ENCODE results near the gene PLAC8. TPM values are rescaled to one million over a fixed set of nuclear protein-coding genes. Genes with fewer than 3 reads are reported as not detected.

PLAC8 gene
- total and polyA plus RNA-seq, 2 of the 8 experiments (the other 6 are each of a cell fraction or from before 2014, with no cell fraction given) = 0.98 to 1.1 TPM

DNA sequence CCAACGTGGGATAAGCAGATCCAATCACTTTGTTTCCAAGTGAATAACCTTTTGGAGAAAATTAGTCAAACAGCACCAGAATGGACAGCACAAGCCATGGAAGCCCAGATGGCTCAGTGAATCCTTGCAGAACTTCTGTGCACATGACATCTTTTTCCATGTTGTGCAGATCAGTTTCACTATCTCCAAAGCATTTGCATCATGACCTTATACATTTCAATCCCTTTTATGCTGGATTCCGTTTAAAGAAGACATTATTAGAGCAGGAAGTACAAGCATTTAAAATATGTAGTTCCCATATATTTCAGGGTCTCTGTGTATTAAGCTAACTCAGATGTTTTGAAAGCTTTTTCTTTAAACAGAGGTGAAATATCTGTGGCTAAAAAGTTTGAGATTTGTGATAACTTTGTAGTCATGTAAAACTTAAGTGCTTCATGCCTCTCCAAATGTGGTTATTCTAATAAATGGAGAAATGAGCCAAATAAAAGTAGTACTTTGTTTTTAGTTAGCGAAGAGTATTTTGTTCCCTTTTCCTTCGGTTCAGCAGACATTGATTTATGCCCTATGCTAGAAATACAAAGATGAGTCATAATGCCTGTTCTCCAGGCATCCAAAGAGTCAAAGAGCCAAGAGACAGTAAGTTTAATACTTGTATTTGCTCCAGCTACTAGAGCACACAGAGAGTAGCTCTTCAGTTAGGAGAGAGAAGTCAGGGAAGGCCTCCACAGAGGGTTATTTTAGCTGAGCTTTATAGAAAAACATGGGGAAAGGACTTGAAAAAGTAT is 39.0 kb downstream of the PLAC8 start:
- FAIRE-seq (no peak), DNase-seq (ENCODE audit: low read depth in 1 of 2, low spot score in 2 of 2) (no peak)
- H4K8ac ChIP-seq (ENCODE audit: extremely low read depth, insufficient read depth, low read length) = no peak overlapping the region
- H3K4me1 ChIP-seq (replicated peaks in 1 of 4; ENCODE audit: control insufficient read depth in 3 of 4, insufficient read depth in 4 of 4, low read length in 3 of 4) = no peaks in the 10 kb centered on the region
- no peak for TF ChIP-seq RNF2 (IDR thresholded peaks at IDR 0.05; ENCODE audit: borderline replicate concordance, low read depth, low read length, missing control alignments, poor library complexity, severe bottlenecking)
- no peak for TF ChIP-seq SP4 (IDR thresholded peaks at IDR 0.05; ENCODE audit: low read length)
- no peak for TF ChIP-seq GTF2F1 (IDR thresholded peaks at IDR 0.05; ENCODE audit: borderline replicate concordance, low read depth, low read length)
- no peak for TF ChIP-seq YY1 (IDR thresholded peaks at IDR 0.05; ENCODE audit: low read depth, low read length)
- no peak for TF ChIP-seq SIX5 (IDR thresholded peaks at IDR 0.05; ENCODE audit: low read depth, low read length)
- no peak for TF ChIP-seq ASH2L (IDR thresholded peaks at IDR 0.05; ENCODE audit: low read length)
- no peak for TF ChIP-seq RAD21 (IDR thresholded peaks at IDR 0.05 in 1 of 2, conservative IDR thresholded peaks at IDR 0.05 in 1 of 2; ENCODE audit: low read depth in 2 of 2, low read length in 2 of 2)
- no peak for TF ChIP-seq SRF (IDR thresholded peaks at IDR 0.05; ENCODE audit: low read depth, low read length)
- no peak for TF ChIP-seq RFX5 (IDR thresholded peaks at IDR 0.05; ENCODE audit: borderline replicate concordance, low read depth, low read length)
- TF ChIP-seq, protein P1, sequence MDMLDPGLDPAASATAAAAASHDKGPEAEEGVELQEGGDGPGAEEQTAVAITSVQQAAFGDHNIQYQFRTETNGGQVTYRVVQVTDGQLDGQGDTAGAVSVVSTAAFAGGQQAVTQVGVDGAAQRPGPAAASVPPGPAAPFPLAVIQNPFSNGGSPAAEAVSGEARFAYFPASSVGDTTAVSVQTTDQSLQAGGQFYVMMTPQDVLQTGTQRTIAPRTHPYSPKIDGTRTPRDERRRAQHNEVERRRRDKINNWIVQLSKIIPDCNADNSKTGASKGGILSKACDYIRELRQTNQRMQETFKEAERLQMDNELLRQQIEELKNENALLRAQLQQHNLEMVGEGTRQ (IDR thresholded peaks at IDR 0.05; ENCODE audit: low read length) = no peak
- no peak for TF ChIP-seq JUN (IDR thresholded peaks at IDR 0.05; ENCODE audit: low read depth, low read length)
- H3K79me2 ChIP-seq (ENCODE audit: control insufficient read depth in 1 of 2, insufficient read depth in 2 of 2, low read length in 2 of 2) = no peaks in the 10 kb centered on the region
- H2BK120ac ChIP-seq (replicated peaks; ENCODE audit: low read depth, low read length) = no peak overlapping the region
- H3K9me3 ChIP-seq (ENCODE audit: insufficient read depth in 2 of 2, low read depth in 1 of 2, low read length in 1 of 2) = no peaks in the 10 kb centered on the region
- H3K27me3 ChIP-seq (replicated peaks in 1 of 4; ENCODE audit: control insufficient read depth in 3 of 4, extremely low read depth in 1 of 4, insufficient read depth in 3 of 4, low read length in 3 of 4) = no peaks in the 10 kb centered on the region
- H2AK5ac ChIP-seq (ENCODE audit: low read depth, low read length) = no peak overlapping the region
- CTCF ChIA-PET (ENCODE audit: partially characterized antibody) = interaction anchor here (0.6 to 3.8 kb wide), 22 partner anchors 8 to 1893 kb away, joined by 3 to 37 read pairs (median 4); no protein-coding TSS in a partner anchor
- no peak overlapping the region for H2BK12ac ChIP-seq (ENCODE audit: low read depth, low read length)
- H3K9ac ChIP-seq (replicated peaks in 1 of 4; ENCODE audit: extremely low read depth in 1 of 4, low read depth in 3 of 4, low read length in 3 of 4) = no peak overlapping the region
- H4K20me1 ChIP-seq (replicated peaks in 1 of 2; ENCODE audit: control insufficient read depth in 1 of 2, insufficient read depth in 2 of 2, low read length in 2 of 2) = no peaks in the 10 kb centered on the region
- H3K56ac ChIP-seq (replicated peaks; ENCODE audit: insufficient read length, low read depth, low read length) = no peak overlapping the region
- H2BK5ac ChIP-seq (ENCODE audit: low read depth, low read length) = no peak overlapping the region
- no peak overlapping the region for H3K4me2 ChIP-seq (ENCODE audit: insufficient read depth in 1 of 2, low read depth in 2 of 2, low read length in 2 of 2)
- no peak overlapping the region for H4K91ac ChIP-seq (replicated peaks; ENCODE audit: insufficient read length, low read length)
- no peak overlapping the region for H2BK15ac ChIP-seq (ENCODE audit: low read length)
- no peak overlapping the region for H3K4me3 ChIP-seq (ENCODE audit: extremely low read depth in 1 of 4, insufficient read depth in 2 of 4, low read depth in 3 of 4, low read length in 4 of 4)
- no peak overlapping the region for H3K27ac ChIP-seq (ENCODE audit: low read depth, low read length)
- H3K18ac ChIP-seq (ENCODE audit: extremely low read depth, low read length) = no peak overlapping the region
- H2AFZ ChIP-seq (ENCODE audit: low read length) = no peak overlapping the region
- POLR2A ChIA-PET (ENCODE audit: partially characterized antibody) = interaction anchor here (0.7 kb wide), 1 partner anchor 67 kb away, joined by 3 read pairs; no protein-coding TSS in a partner anchor
- WGBS, 2 experiments (ENCODE audit: extremely low coverage in 1 of 2, insufficient coverage in 1 of 2, insufficient read length in 1 of 2, insufficient replicate concordance in 2 of 2, low coverage in 1 of 2, low lambda C conversion rate in 2 of 2, missing lambda C conversion rate in 1 of 2) = 90% methylated on average over 4 of the region's 4 CpGs; no CpG with 5 or more reads in 1 of the 2 experiments
- no peak overlapping the region for H3K4ac ChIP-seq (replicated peaks; ENCODE audit: insufficient read length, low read depth, low read length)
- no peak overlapping the region for H3K23ac ChIP-seq (ENCODE audit: insufficient read length)
- H4K5ac ChIP-seq (ENCODE audit: insufficient read length, low read depth, low read length) = no peak overlapping the region
- H3K14ac ChIP-seq (ENCODE audit: insufficient read length) = no peak overlapping the region
- no peaks in the 10 kb centered on the region for H3K79me1 ChIP-seq (ENCODE audit: low read depth, low read length)
- no peaks in the 10 kb centered on the region for H3K23me2 ChIP-seq (ENCODE audit: low read depth, low read length)
- no peak overlapping the region for H2BK20ac ChIP-seq (ENCODE audit: low read length)
- H3K36me3 ChIP-seq (ENCODE audit: control insufficient read depth in 2 of 4, insufficient read depth in 4 of 4, low read length in 3 of 4) = peaks cover 0 to 7% (median 5%) of the 10 kb centered on the region in 4 experiments; a peak in 7 of 8 replicates
